GM11168 (cell line): ENCODE results near the gene CPXM1.

Experiments
- in situ Hi-C: fragments of 300-500 bp; cut with MboI; formaldehyde crosslinking; loops from one replicate; pipeline ENCODE4 v1.12.0; 2022; ENCODE audit warnings: low sequenced_read_pairs; ENCODE audit not compliant: unreplicated experiment

Gene CPXM1

GRCh38 chr20:2804852-2805688, 4.6 kb upstream of the CPXM1 start:
- in situ Hi-C loops: no loop called here

DNA sequence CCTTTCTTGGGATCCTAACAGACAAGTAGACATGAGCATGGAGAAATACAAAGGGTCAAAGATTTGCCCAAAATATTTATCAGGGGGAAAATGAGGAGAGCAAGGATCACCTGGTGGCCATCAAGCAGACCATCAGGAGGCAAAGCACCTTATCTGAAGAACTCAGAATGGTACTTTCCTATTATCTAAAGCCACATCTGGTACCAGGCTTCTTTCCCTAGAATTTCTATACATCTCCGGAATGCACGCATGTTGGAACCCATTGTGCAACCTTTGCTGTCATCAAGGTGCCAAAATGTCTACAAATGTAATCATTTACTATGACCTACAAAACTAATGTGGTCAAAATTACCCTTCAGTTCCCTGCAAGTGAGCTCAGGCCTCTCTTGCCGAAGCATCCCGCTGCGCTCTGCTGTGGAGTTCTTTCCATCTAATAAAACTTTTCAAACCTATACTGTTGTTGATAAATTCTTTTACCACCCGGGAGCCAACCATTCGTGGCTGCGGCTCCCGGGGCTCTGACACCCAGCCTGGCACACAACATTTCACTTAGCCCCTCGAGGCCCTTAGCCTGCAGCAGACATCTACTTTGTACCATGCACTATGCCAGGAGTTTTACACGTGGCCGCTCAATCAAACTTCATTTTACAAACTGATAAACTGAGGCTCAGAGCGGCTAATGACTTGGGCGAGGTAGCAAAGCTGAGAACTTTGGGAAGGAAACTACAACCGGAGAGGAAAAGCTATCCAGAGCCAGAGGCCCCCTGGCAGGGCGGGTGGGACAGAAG, 3.8 kb upstream of the CPXM1 start:
- in situ Hi-C loops: no loop called here

DNA sequence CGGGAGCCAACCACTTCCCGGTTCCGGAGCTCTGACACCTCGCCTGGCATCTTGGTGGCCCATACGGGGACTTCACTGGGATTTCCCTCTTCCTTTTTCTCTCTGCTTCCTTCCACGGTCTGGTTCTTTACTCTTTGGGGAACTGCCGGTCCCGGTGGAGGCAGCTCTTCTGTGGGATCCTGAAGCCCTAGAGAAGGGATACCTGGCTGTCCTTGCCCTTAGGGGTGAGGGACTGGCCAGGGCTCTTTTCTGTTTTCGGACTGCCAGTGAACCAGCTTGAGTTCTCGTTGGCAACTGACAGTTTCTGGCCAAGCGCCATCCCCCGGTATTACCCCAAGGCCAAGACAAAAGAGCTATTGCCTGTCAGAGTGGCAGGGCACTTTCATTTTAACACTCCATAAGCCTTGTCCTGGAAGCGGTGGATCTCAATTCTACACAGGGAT, 880 bp upstream of the CPXM1 start:
- in situ Hi-C loops: no loop called here

DNA sequence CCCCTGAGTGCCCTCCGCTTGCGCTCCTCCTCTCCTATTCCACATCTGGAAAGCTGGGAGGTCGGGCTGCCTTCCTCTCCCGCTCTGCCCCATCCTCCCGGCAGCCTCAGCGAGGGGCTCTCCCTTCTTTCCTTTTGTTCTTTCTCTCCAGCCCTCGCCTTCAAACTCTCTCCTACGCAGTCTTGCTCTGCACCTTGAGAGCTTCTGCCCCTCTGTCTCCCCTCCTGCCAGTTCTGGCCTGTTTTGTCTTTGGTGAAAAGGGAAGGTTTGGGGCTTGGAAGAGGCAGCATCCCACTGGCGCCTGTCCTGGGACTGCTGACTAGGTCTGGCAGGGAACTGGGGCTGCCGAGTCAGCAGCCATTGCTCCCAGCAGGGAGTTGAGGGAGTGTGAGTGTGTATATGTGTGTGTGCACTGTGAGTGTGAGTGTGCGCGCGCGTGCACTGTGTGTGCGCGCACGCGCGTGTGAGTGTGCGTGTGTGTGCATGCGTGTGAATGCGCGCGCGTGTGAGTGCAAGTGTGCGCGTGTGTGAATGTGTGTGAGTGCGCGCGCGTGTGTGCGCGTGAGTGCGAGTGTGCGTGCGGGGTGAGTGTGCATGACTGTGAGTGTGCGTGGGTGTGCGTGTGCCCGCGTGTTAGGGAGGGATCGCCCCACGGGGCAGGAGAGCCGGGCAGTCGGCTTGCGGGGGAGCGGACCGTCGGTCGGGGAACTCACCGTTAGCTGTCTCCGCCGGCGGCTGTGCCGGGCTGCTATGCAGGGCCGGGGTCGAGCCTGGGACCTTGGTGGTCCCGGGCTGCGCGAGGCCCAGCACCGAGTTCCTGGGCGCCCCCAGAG, 523 bp downstream of the CPXM1 start:
- in situ Hi-C loops: no loop called here

DNA sequence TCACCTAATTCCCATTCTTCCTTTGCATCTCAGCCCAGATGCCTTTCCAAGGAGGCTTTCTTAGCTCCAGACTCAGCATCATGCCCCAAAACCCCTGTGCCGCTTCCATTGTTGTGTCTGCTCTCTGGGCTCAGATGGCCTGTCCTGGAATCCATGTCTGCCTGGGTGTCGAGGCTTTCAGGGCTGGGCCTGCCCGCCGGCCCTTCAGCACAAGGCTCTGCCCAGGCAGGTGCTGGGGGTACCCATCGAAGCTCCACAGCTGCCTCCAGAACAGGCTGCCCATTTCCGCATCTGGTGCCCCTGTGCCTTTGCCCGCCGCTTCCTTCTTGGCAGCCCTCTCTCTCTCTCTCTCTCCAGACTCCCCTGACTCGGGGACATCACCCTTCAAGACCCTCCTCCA, 1.2 kb downstream of the CPXM1 start:
- in situ Hi-C loops: no loop called here

- in situ Hi-C loops: no loop called here
Observed at GRCh38 chr20:2798814-2799213, 1.6 kb downstream of the CPXM1 start.

DNA sequence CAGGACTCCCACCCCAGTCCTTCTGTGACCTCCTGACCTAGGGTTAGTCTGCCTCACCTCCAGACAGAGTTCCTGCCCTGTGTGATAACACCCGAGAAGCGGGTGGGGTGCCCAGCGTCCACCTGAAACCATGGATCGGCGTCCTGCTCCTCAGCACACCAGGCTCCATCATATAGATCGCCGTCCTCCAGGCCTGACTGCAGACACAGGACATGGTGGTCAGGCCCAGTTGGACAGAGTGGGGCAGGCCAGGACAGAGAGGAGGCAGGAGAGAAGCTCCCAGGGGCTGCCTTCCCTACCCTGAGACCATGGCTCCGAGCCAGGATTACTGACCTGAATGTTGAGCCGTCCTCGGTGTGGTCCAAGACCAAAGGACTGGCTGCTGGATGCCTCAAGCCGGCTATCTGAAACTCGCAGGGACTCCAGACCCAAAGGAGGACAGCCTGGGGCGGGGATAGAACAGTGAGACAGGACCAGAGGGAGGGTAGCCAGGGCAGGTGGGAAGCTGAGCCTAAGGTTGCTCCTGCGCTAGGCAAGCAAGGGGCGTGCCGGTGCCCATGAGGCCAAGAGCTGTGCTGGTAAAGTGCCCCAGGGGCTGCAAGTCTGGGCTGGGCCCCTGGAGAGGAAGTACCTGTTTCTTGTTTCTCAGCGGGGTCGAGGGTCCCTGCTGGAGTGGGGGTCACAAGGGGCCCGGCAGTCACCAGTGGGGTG, 2.2 kb downstream of the CPXM1 start:
- in situ Hi-C loops: no loop called here

DNA sequence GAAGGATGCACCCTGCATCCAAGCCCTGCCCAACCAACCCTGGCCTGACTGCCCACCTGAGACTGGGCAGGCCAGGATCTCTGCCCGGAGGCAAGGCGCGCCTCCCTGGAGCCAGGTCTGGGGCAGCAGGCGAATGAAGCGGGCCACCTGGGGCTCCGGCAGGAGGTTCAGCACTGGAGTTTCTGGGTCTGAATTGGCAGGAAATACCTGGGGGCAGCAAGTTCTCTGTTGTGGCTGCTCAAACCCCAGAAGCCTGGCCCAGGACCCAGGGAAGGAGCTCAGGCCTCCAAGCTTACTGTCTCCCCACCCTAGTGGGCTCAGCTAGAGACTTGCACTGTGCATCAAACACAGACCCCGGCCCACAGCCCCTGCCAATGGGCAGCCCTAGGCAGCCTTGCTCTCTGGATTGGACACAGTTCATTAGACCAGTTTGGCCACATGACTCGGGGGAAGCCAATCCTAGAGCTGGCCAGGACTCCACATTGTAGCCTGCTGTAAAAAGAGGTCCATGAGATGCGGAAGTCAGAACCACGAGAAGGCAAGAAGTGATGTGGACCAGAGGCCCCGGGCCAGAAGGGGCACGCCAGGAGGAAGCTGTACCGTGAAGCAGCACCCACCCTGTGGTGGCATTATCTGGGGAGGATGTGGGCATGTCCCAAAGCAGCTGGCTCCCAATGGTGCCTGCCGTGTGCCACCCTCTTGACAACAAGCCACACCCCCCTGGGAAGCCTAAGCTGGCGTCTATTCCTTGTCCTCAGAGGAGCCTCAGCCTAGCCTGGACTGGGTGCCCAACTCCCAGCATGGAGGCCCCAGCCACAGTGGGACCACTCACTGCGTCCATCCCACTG, 3.1 kb downstream of the CPXM1 start:
- in situ Hi-C loops: no loop called here

GRCh38 chr20:2796011-2796660, 4.3 kb downstream of the CPXM1 start:
- in situ Hi-C loops: no loop called here

GRCh38 chr20:2795451-2795850, 5.0 kb downstream of the CPXM1 start:
- in situ Hi-C loops: no loop called here

GRCh38 chr20:2794866-2795447, 5.5 kb downstream of the CPXM1 start:
- in situ Hi-C loops: no loop called here

- in situ Hi-C loops: no loop called here
Observed at GRCh38 chr20:2794202-2794748, 6.2 kb downstream of the CPXM1 start.

- in situ Hi-C loops: no loop called here
Observed at GRCh38 chr20:2793471-2793870, 7.0 kb downstream of the CPXM1 start.

GRCh38 chr20:2783908-2784566, 16.4 kb downstream of the CPXM1 start:
- in situ Hi-C loops: no loop called here

DNA sequence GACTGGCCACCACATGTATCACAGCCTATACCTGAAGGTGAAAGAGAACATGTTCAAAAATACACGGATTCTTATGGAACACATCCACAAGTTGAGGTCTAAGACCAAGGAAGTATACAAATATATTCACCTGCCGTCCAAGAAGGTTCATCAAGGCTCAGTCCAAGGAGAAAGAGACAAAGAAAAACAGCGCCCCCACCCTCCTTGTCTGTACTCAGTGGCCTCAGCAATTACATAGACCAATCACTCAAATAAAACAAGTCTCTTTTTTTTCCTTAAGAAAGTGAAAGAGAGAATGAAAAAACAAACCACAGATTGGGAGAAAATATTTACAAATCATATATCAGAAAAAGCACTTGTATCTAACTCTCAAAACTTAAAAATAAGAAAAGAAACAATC, 19.5 kb downstream of the CPXM1 start:
- in situ Hi-C loops: no loop called here

- in situ Hi-C loops: no loop called here
Observed at GRCh38 chr20:2778602-2779321, 21.7 kb downstream of the CPXM1 start.

GRCh38 chr20:2775139-2775538, 25.3 kb downstream of the CPXM1 start:
- in situ Hi-C loops: no loop called here
